Stomach (tissue), 9 donors: ENCODE results near the gene UGT1A10. TPM values are rescaled to one million over a fixed set of nuclear protein-coding genes. Genes with fewer than 3 reads are reported as not detected.
"Not testable (repeated sequence)": the region's sequence is repeated elsewhere in the genome, so short reads cannot be mapped to it uniquely, and the experiment has no call there.

Experiments
- DNase-seq, 2 donors: peaks; one replicate each; pipeline versions ENCODE4 v3.0.0 to v3.0.0-alpha.2; 2013 to 2019
- H3K27ac ChIP-seq, 5 donors: fragments of 200-600 bp in 4 of 5; sonication (generic) in 4 of 5; one replicate each; pipeline ENCODE4 v1.5.1; 2013 to 2019; ENCODE audit warnings: mild to moderate bottlenecking in 1 of 5, moderate library complexity in 1 of 5
- H3K27me3 ChIP-seq, 3 donors: fragments of 200-600 bp; sonication (generic); one replicate each; pipeline ENCODE4 v1.5.1; 2017 to 2019; ENCODE audit warnings: mixed run types in 1 of 3
- H3K36me3 ChIP-seq, 4 donors: fragments of 200-600 bp; sonication (generic); 1 replicate in 3 of 4; 2 replicates in 1 of 4; pipeline ENCODE4 v1.5.1; 2016 to 2019
- H3K4me1 ChIP-seq, 4 donors: fragments of 200-600 bp; sonication (generic); one replicate each; pipeline ENCODE4 v1.5.1; 2016 to 2019
- H3K4me3 ChIP-seq, 4 donors: fragments of 200-600 bp; sonication (generic) in 3 of 4; one replicate each; pipeline ENCODE4 v1.5.1; 2016 to 2019; ENCODE audit warnings: mild to moderate bottlenecking in 1 of 4
- H3K9me3 ChIP-seq, 4 donors: fragments of 200-600 bp; sonication (generic); one replicate each; pipeline ENCODE4 v1.5.1; 2016 to 2019
- CTCF ChIP-seq, 7 experiments: fragments of 450-650 bp in 4 of 7; fragments of 200-600 bp in 3 of 7; sonication (generic) in 3 of 7; IDR thresholded peaks; one replicate each; pipeline ENCODE4 v1.5.1; 2016 to 2019; ENCODE audit warnings: antibody characterized with exemption in 7 of 7, control low read depth in 2 of 7, mild to moderate bottlenecking in 1 of 7
- EP300 ChIP-seq: sonication (generic); formaldehyde crosslinking; IDR thresholded peaks from one replicate; pipeline ENCODE4 v1.6.1; 2017; ENCODE audit warnings: antibody characterized with exemption
- POLR2A ChIP-seq, 4 donors: fragments of 450-650 bp; IDR thresholded peaks; one replicate each; pipeline ENCODE4 v1.6.1; 2016; ENCODE audit warnings: antibody characterized with exemption in 4 of 4, control low read depth in 2 of 4, mild to moderate bottlenecking in 1 of 4, moderate library complexity in 1 of 4
- POLR2AphosphoS5 ChIP-seq, 3 donors: sonication (generic); formaldehyde crosslinking; IDR thresholded peaks; one replicate each; pipeline ENCODE4 v1.6.1; 2016; ENCODE audit warnings: antibody characterized with exemption in 3 of 3
- WGBS, 5 donors: extraction: QIAGEN DNeasy Blood & Tissue Kit in 3 of 5; methylation state at CpG; one replicate each; pipeline versions ENCODE4 v1.1.5 to v1.1.7; 2013 to 2018; 5-methylcytosine and 5-hydroxymethylcytosine counted together
- intact Hi-C: fragments of 100-400 bp; cut with DNase I; formaldehyde crosslinking; loops from one replicate; pipeline ENCODE4 v1.15.1; 2023; ENCODE audit warnings: low total_unique reads
- polyA plus RNA-seq, 3 donors: library from polyadenylated mRNA; stranded (reverse); fragments of 200-250 nt; gene quantifications; one replicate each; pipeline ENCODE4 v1.2.3, GENCODE V29; 2013
- total RNA-seq, 5 donors: library from RNA; depleted of rRNA; stranded (reverse); fragments of >200 nt; gene quantifications; one replicate each; pipeline versions ENCODE4 v1.1.0 to v1.2.3, GENCODE V29; 2014 to 2016
- donor health status: healthy with polysubstance abuse.
- donor health status: Bipolar disorder and iron deficiency.
- donor health status: healthy.

Gene UGT1A10
- total and polyA plus RNA-seq, 8 donors, result 0.45 to 32.7 (median 2.2) TPM; not detected in 1

- no peaks in the 10 kb centered on the region for H3K27me3 ChIP-seq
- H3K36me3 ChIP-seq, result no peaks in the 10 kb centered on the region
- no peaks in the 10 kb centered on the region for H3K4me1 ChIP-seq
- intact Hi-C loops, result no loop called here
- H3K9me3 ChIP-seq, result peaks cover 3 to 11% (median 5%) of the 10 kb centered on the region in 4 donors
- H3K27ac ChIP-seq, result no peak overlapping the region
- peak in 1 of 2 donors; percentile 39 for DNase-seq
- H3K4me3 ChIP-seq, result no peak overlapping the region
- TF ChIP-seq POLR2AphosphoS5 (IDR thresholded peaks at IDR 0.05), result no peak
- TF ChIP-seq EP300, result no peak
- TF ChIP-seq CTCF (IDR thresholded peaks at IDR 0.05), result no peak
- no peak for TF ChIP-seq POLR2A (IDR thresholded peaks at IDR 0.05)
- WGBS, 5 donors, result 62 to 75% (median 69%) methylated on average over 4 of the region's 4 CpGs
These were observed 14.7 kb downstream of the UGT1A10 start for GRCh38 chr2:233650981-233651380.

GRCh38 chr2:233651430-233651829 lies 15.2 kb downstream of the UGT1A10 start:
- Histone ChIP-seq H3K27me3 (no peaks in the 10 kb centered on the region), H3K27ac (no peak overlapping the region), H3K9me3 (peaks cover under 1 to 7% (median under 1%) of the 10 kb centered on the region in 4 donors), H3K4me1 (no peaks in the 10 kb centered on the region), H3K4me3 (no peak overlapping the region), H3K36me3 (no peaks in the 10 kb centered on the region)
- intact Hi-C loops, result no loop called here
- DNase-seq, result no peak
- TF ChIP-seq POLR2A (IDR thresholded peaks at IDR 0.05), result no peak
- no peak for TF ChIP-seq CTCF (IDR thresholded peaks at IDR 0.05)
- TF ChIP-seq POLR2AphosphoS5 (IDR thresholded peaks at IDR 0.05), result no peak
- no peak for TF ChIP-seq EP300
- 93 to 98% (median 98%) methylated on average over 2 of the region's 2 CpGs for WGBS, 5 donors

GRCh38 chr2:233654501-233654900 lies 18.3 kb downstream of the UGT1A10 start:
- TF ChIP-seq POLR2AphosphoS5 (IDR thresholded peaks at IDR 0.05) (no peak), EP300 (no peak), POLR2A (IDR thresholded peaks at IDR 0.05) (no peak), CTCF (IDR thresholded peaks at IDR 0.05) (no peak)
- Histone ChIP-seq H3K36me3 (no peaks in the 10 kb centered on the region), H3K4me1 (no peaks in the 10 kb centered on the region), H3K4me3 (no peak overlapping the region), H3K9me3 (no peaks in the 10 kb centered on the region), H3K27me3 (no peaks in the 10 kb centered on the region), H3K27ac (no peak overlapping the region)
- 65 to 74% (median 68%) methylated on average over 6 of the region's 6 CpGs for WGBS, 5 donors
- intact Hi-C loops, result no loop called here
- no peak for DNase-seq

GRCh38 chr2:233655043-233655442 lies 18.8 kb downstream of the UGT1A10 start:
- no peaks in the 10 kb centered on the region for H3K4me1 ChIP-seq
- no peak for DNase-seq
- TF ChIP-seq EP300 (no peak), POLR2AphosphoS5 (IDR thresholded peaks at IDR 0.05) (no peak)

DNA sequence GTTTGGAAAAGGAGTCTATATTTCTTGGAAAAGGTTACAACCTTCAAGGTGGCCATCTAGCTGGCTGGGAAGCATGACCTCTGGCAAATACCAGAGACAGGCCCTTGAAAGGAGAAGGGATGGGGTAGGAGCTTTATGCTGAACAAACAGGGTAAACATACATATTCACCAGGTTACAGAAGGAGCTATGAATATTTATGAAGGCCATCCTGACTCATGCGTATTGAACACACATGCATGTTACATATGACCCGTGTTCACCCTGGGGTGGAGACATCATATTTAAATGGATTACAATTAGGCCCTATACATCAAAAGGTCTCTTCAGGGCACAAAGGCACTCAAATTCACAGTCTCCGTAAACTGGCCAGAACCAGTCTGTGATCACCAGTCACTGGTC lies 19.7 kb downstream of the UGT1A10 start:
- H3K9me3 ChIP-seq, DNase-seq, H3K4me1 ChIP-seq, H3K36me3 ChIP-seq, H3K4me3 ChIP-seq, intact Hi-C loops, H3K27ac ChIP-seq, H3K27me3 ChIP-seq: not testable (repeated sequence)
- 95 to 97% (median 96%) methylated on average over 3 of the region's 3 CpGs for WGBS, 5 donors

More at GRCh38 chr2:233655043-233655442, 18.8 kb downstream of the UGT1A10 start:
- Histone ChIP-seq H3K36me3 (no peaks in the 10 kb centered on the region), H3K27me3 (no peaks in the 10 kb centered on the region), H3K9me3 (no peaks in the 10 kb centered on the region), H3K27ac (no peak overlapping the region), H3K4me3 (no peak overlapping the region)
- WGBS, 5 donors, result 41 to 67% (median 58%) methylated on average over 1 of the region's 1 CpG
- intact Hi-C loops, result no loop called here
